ENCODE results near the gene GABPA.

Gene GABPA

DNA sequence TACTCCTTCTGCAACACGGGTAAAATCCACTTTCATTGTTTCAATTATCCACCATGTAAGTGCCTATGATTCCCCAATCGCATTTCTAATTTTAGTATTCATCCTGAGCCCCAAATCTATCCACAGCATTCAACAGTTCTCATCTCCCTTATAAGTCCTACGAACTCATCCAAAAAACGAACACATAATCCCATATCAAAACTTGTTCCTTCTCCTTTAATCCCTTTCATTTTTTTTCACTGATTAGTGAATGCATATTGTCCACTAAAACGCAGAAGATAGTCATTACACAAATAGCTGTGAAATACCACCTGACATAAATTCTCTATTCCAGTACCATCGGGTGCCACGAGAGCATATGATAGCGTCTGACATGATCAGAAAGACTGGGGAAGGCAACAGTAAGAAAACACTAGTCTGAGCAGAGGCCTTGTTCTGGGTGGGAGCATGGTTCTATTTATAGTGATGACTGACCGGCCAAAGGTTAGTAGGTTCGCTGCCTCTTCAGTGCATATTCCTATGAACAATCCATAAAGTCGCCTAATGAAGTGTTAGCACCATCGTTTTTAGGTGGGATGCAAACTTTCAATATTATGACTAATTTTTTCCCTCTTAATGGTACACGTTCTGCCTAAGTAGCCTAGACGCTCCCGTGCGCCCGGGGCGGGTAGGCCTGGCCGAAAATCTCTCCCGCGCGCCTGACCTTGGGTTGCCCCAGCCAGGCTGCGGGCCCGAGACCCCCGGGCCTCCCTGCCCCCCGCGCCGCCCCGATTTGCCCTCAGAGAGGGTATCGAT is 716 bp upstream of the GABPA start:
- Histone ChIP-seq H3K4me2 (peak overlapping the region; percentile 77 to 96 (median 82)), H3K9me3 (replicated peaks in 1 of 11) (no peaks in the 10 kb centered on the region), H3K27ac (peak overlapping the region; percentile 99 to 100 (median 100)), H3K4me3 (peak overlapping the region; percentile 80 to 96 (median 89)), H3K36me3 (peaks cover 17 to 41% (median 34%) of the 10 kb centered on the region in 11 experiments; a peak in 21 of 22 replicates), H3K4me1 (peaks cover 33 to 50% (median 40%) of the 10 kb centered on the region in 10 experiments), H3K27me3 (no peaks in the 10 kb centered on the region), H3K9ac (peak overlapping the region; percentile 99 to 100 (median 100)), H4K20me1 (peaks cover 21 to 53% (median 42%) of the 10 kb centered on the region in 11 experiments; a peak in 17 of 22 replicates)
- no peak for TF ChIP-seq Cebpa-rat (IDR thresholded peaks at IDR 0.05)

DNA sequence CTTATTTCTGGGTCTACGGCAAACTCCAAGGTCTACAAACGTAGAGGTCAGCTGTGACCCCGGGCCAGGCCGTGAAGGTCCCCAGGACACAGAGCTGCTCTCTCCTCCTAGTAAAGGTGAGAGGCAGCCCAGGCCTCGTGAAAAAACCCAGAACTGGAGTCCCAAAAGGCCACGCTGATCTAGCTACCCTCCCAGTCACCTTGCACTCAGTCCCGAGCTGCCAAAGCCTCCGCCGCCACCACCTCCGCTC is 193 bp upstream of the GABPA start:
- H3K9me3 ChIP-seq (replicated peaks in 1 of 11), result no peaks in the 10 kb centered on the region
- peaks cover 17 to 41% (median 30%) of the 10 kb centered on the region in 11 experiments; a peak in 21 of 22 replicates for H3K36me3 ChIP-seq
- H3K27ac ChIP-seq, result peak overlapping the region; percentile 99 to 100 (median 100)
- peaks cover 34 to 52% (median 40%) of the 10 kb centered on the region in 10 experiments for H3K4me1 ChIP-seq
- no peaks in the 10 kb centered on the region for H3K27me3 ChIP-seq
- peaks cover 26 to 56% (median 43%) of the 10 kb centered on the region in 11 experiments; a peak in 17 of 22 replicates for H4K20me1 ChIP-seq
- TF ChIP-seq Cebpa-rat (IDR thresholded peaks at IDR 0.05), result no peak
- peak overlapping the region; percentile 99 to 100 (median 100) for H3K9ac ChIP-seq
- H3K4me2 ChIP-seq, result peak overlapping the region; percentile 77 to 96 (median 82)
- H3K4me3 ChIP-seq, result peak overlapping the region; percentile 80 to 96 (median 89)

DNA sequence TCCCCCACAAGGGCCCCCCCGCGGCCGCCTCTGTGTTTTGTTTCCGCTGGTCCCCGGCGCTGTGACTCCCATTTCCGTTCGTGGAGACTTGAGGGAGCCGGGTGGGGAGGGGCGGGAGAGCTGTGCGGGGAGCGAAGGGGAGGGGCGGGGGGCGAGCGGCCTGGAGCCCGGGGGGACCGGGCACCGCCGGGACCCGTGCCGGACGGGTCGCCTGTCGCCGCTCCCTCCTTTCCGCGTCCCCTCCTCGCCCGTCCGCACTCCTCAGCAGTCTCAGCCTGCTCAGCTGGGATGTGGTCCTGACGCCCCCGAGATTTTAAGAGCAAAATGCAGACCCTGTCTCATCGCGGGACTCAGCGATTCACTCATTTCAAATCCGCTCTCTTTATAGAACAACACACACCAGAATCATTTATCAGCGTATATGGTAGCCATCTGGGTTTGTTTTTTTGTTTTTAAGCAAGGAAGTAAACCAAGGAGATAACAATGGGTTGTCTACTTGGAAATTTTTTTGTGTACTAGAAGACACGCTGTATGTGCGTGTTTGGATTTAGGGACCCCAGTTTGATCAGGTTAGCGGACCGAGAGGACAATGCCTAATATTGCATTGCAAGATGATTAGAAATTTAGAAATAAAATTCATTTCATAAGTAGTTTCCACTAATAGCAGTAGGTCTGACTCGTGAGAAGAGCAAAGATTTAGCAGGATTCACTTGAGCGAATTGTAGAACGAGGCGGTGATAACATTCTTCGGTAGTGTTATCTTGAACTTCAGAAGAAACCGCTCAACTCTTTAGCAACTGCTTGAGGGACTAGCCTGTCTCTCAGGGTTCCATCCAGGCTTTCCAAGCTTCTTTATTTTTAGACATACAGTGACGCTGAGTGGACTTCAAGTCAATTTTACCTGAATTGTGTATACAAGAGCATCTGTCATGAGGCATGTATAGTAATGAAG is 1.1 kb downstream of the GABPA start:
- peak overlapping the region; percentile 80 to 96 (median 89) for H3K4me3 ChIP-seq
- peaks cover 34 to 52% (median 40%) of the 10 kb centered on the region in 10 experiments for H3K4me1 ChIP-seq

DNA sequence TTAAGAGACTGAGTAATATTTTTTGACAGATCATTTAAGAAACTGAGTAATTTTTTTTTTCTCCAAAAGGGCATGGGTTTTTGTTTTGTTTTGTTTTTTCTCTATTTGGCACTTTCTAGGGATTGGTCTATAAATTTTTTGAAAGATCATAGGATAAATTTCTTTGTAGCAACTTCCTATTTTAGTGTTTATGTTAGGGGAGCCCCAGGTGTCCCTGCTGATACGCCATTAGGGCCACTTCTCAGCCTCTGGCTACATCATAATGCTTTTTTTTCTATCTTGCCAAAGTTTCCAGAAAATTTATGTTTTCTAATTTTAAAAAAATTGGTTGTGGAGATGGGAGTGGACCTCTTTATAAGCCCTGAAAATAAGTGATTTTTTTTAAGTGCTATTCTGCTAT is 2.6 kb downstream of the GABPA start:
- peaks cover 32 to 42% (median 36%) of the 10 kb centered on the region in 10 experiments for H3K4me1 ChIP-seq
- no peaks in the 10 kb centered on the region for H3K27me3 ChIP-seq
- peak overlapping the region; percentile 99 to 100 (median 100); a peak in 19 of 22 replicates for H3K9ac ChIP-seq
- peak overlapping the region in 5 of 10 experiments; percentile 80 to 95 (median 89); a peak in 6 of 20 replicates for H3K4me3 ChIP-seq
- peaks cover 10 to 35% (median 20%) of the 10 kb centered on the region in 11 experiments; a peak in 18 of 22 replicates for H3K36me3 ChIP-seq
- H3K9me3 ChIP-seq (replicated peaks in 1 of 11), result no peaks in the 10 kb centered on the region
- no peak for TF ChIP-seq Cebpa-rat (IDR thresholded peaks at IDR 0.05)
- H4K20me1 ChIP-seq, result peaks cover 8 to 42% (median 19%) of the 10 kb centered on the region in 11 experiments; a peak in 15 of 22 replicates
- peak overlapping the region; percentile 72 to 93 (median 88); a peak in 20 of 22 replicates for H3K4me2 ChIP-seq
- peak overlapping the region in 8 of 11 experiments; percentile 99 to 100 (median 100); a peak in 10 of 22 replicates for H3K27ac ChIP-seq

More for the DNA sequence above, 1.1 kb downstream of the GABPA start:
- Histone ChIP-seq H3K4me2 (peak overlapping the region; percentile 72 to 93 (median 88)), H3K9me3 (replicated peaks in 1 of 11) (no peaks in the 10 kb centered on the region), H3K36me3 (peaks cover 11 to 35% (median 24%) of the 10 kb centered on the region in 11 experiments; a peak in 20 of 22 replicates), H3K27ac (peak overlapping the region; percentile 99 to 100 (median 100)), H3K27me3 (no peaks in the 10 kb centered on the region), H3K9ac (peak overlapping the region; percentile 99 to 100 (median 100)), H4K20me1 (peaks cover 23 to 53% (median 34%) of the 10 kb centered on the region in 11 experiments; a peak in 17 of 22 replicates)
- TF ChIP-seq Cebpa-rat (IDR thresholded peaks at IDR 0.05), result no peak

DNA sequence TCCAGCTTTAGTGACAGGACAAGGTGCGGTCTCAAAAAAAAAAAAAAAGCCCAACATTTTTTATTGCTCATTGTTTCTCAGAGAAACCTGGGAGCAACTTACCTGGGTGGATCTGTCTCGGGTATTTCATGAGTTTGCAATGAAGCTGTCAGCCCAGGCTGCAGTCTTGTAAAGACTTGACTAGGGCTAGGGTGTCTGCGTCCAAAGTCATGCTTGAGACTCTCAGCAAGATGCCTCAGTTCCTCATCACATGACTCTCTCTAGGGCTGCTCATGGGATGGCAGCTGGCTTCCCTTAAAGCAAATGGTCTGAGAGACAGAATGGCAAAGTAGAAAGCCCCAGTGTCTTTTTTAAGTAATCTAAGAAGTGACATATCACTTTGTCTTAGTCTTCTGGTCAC is 8.1 kb downstream of the GABPA start:
- Histone ChIP-seq H3K4me3 (no peak overlapping the region), H3K27me3 (no peaks in the 10 kb centered on the region), H3K36me3 (peaks cover 41 to 79% (median 57%) of the 10 kb centered on the region in 11 experiments), H3K4me1 (peaks cover 3 to 12% (median 8%) of the 10 kb centered on the region in 10 experiments; a peak in 16 of 20 replicates), H3K9me3 (replicated peaks in 1 of 11) (no peaks in the 10 kb centered on the region), H4K20me1 (peaks cover 0 to 30% (median 8%) of the 10 kb centered on the region in 11 experiments; a peak in 10 of 22 replicates), H3K9ac (no peak overlapping the region), H3K27ac (no peak overlapping the region), H3K4me2 (peak overlapping the region in 1 of 11 experiments; percentile 35; a peak in 1 of 22 replicates)
- no peak for TF ChIP-seq Cebpa-rat (IDR thresholded peaks at IDR 0.05)

DNA sequence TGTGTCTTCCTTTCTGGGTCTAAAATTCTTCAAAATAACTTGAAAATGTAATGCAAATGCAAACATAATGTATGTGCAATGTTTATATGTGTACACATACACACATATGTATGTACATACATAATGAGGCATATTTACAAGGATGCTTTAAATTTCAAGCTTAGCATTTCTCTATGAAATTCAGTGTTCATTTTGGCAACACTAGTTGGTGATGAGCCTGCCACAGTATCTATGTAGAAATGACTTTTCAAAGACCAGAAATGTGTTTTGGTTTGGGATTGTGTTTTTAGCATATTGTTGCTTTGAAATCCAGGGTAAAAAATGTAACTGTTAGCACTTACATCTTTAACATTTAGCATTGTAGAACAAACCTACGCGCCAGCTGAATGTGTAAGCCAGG is 10.1 kb downstream of the GABPA start:
- no peak overlapping the region for H3K4me3 ChIP-seq
- no peak overlapping the region for H3K9ac ChIP-seq
- H3K4me2 ChIP-seq, result no peak overlapping the region
- H4K20me1 ChIP-seq, result peaks cover 0 to 17% (median 3%) of the 10 kb centered on the region in 11 experiments; a peak in 9 of 22 replicates
- no peak for TF ChIP-seq Cebpa-rat (IDR thresholded peaks at IDR 0.05)
- H3K4me1 ChIP-seq, result peaks cover 7 to 13% (median 8%) of the 10 kb centered on the region in 10 experiments
- H3K27ac ChIP-seq, result no peak overlapping the region
- no peaks in the 10 kb centered on the region for H3K9me3 ChIP-seq (replicated peaks in 1 of 11)
- peaks cover 49 to 88% (median 67%) of the 10 kb centered on the region in 11 experiments for H3K36me3 ChIP-seq
- H3K27me3 ChIP-seq, result no peaks in the 10 kb centered on the region

DNA sequence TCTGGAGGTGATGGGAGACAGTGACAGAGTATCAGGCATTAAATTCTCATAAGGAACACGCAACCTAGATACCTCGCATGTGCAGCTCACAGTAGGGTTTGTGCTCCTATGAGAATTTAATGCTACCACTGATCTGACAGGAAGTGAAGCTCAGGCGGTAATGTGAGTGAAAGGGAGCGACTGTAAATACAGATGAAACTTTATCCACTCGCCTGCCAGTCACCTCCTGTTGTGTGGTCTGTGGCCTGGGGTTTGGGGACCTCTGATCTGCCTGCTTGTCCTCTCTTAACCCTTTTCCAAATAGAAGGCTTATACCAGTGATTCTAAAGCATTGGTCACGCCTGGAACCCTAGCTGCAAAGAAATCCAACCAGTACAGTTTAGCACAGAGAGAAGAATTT is 15.3 kb downstream of the GABPA start:
- Histone ChIP-seq H3K9me3 (replicated peaks in 1 of 11) (no peaks in the 10 kb centered on the region), H3K9ac (peak overlapping the region in 4 of 11 experiments; percentile 16 to 63 (median 22); a peak in 4 of 22 replicates), H3K4me2 (peak overlapping the region; percentile 0 to 64 (median 51); a peak in 18 of 22 replicates), H3K4me1 (peaks cover 11 to 17% (median 13%) of the 10 kb centered on the region in 10 experiments; a peak in 19 of 20 replicates), H4K20me1 (peaks cover 0 to 2% (median 0%) of the 10 kb centered on the region in 11 experiments; a peak in 2 of 22 replicates), H3K4me3 (no peak overlapping the region), H3K27ac (peak overlapping the region in 7 of 11 experiments; percentile 2 to 48 (median 34); a peak in 9 of 22 replicates), H3K27me3 (no peaks in the 10 kb centered on the region), H3K36me3 (peaks cover 60 to 83% (median 74%) of the 10 kb centered on the region in 11 experiments)
- TF ChIP-seq Cebpa-rat (IDR thresholded peaks at IDR 0.05), result no peak

DNA sequence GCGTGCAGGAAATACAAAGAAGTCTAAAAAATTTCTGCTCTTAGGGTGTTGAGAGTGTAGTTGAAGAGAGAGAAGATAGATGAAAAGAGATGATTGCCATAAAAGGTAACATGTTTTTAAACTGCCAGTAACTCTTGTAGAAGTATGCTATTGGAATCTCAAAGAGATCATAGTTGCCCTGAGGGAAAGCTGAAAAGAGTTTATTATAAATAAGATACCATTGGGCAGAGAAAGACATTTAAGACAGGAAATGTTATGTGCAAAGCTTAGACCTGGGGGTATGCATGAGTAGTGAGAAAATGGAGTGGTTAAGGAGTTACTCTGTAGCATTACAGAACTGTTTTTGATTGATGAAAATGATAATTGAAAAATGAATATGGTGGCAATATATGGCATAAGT is 17.6 kb downstream of the GABPA start:
- TF ChIP-seq Cebpa-rat (IDR thresholded peaks at IDR 0.05), result no peak
- Histone ChIP-seq H3K9ac (no peak overlapping the region), H3K4me3 (no peak overlapping the region), H3K4me2 (no peak overlapping the region), H4K20me1 (peaks cover 0 to 14% (median 0%) of the 10 kb centered on the region in 11 experiments; a peak in 2 of 22 replicates), H3K27me3 (no peaks in the 10 kb centered on the region), H3K4me1 (peaks cover 11 to 17% (median 13%) of the 10 kb centered on the region in 10 experiments; a peak in 19 of 20 replicates), H3K9me3 (replicated peaks in 1 of 11) (no peaks in the 10 kb centered on the region), H3K27ac (no peak overlapping the region), H3K36me3 (peaks cover 55 to 83% (median 74%) of the 10 kb centered on the region in 11 experiments)
